GM20431 (cell line): ENCODE data around the gene ATPAF1.
"Not testable (repeated sequence)": the region's sequence is repeated elsewhere in the genome, so short reads cannot be mapped to it uniquely, and the experiment has no call there.

Experiments used
- in situ Hi-C: fragments of 300-500 bp; cut with MseI, MboI; formaldehyde crosslinking; loops from one replicate; pipeline ENCODE4 v1.15.0; 2020; ENCODE audit warnings: low sequenced_read_pairs; ENCODE audit not compliant: unreplicated experiment

Gene ATPAF1

DNA sequence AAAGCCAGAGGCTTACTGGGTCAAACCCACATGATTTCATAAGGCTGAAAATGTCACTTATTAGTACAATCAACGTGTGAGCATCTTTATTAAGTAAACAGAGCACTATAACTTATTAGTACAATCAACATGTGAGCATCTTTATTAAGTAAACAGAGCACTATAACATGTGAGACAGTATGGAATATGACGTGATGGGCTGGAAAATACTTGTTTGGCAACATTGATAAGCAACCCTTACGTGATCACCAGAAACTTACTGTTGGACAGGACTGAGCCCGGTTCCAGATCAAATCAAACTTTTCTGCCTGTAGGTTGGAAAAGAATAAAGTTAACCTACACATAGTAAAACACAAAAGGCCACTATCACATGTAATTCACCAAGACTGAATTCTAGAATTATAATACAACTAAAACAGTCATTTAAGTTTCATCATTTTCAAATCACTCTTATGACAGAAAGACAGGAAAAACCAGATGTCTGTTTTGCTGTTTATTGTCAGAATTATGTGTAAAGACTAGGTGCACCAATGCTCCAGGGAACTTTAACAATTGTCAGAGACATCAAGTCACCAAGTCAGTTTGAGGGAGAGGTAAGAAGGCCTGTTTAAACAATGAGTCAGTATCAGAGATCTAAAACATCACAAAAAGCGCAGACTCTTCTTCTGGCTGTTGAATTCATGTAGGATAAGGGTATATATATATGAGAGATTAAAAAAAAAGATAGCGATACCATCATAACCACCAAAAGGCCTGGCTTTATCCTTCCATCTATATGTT, 15.7 kb downstream of the ATPAF1 start:
- in situ Hi-C loops, result no loop called here

GRCh38 chr1:46651152-46651551, 17.0 kb downstream of the ATPAF1 start:
- in situ Hi-C loops, result not testable (repeated sequence)

DNA sequence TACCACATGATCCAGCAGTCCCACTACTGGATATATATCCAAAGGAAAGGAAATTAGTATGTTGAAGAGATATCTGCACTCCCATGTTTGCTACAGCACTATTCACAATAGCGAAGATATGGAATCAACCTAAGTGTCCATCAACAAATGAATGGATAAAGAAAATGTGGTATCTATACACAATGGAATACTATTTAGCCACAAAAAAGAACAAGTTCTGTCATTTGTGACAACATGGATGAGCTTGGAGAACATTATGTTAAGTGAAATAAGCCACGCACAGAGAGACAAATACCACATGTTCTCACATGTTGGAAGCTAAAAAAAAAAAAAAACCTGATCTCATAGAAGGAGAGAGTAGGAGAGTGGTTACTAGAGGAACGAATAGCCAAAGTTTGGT, 17.7 kb downstream of the ATPAF1 start:
- in situ Hi-C loops, result no loop called here

- in situ Hi-C loops, result no loop called here
Measured at GRCh38 chr1:46649764-46650163, 18.4 kb downstream of the ATPAF1 start.

DNA sequence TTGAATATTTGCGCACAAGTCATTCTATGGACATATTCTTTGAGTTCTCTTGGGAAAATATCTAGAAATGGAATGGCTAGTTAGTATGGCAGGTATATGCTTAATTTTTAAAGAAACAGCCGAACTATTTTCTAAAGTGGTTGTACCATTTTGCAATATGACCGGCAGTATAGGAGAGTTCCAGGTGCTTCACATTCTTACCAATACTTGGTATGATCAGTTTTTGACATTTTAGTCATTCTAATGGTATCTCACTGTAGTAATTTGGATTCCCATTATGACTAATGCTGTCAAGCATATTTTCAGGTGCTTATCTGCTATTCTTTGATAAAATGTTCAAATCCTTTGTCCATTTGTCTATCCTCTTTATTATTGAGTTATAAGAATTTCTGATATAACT, 20.6 kb downstream of the ATPAF1 start:
- in situ Hi-C loops, result no loop called here

- in situ Hi-C loops, result no loop called here
Measured at GRCh38 chr1:46646844-46647243, 21.3 kb downstream of the ATPAF1 start.

DNA sequence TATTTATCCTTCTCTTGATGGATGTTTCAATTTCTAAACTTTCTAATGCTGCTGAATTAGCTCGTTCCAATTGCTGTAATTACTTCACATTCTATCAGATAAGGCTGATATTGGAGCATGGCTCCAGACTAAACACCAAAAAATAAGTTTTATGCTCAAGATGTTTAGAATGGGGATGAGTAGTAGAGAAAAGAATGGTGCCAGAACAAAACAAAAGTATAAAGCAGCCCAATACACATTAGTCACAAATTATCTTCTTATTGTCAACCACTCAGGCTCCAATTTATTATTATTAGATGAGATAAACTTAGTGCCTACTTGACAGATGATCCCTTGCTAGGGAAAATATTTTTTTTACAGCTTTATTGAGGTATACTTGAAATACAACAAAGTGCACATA, 21.8 kb downstream of the ATPAF1 start:
- in situ Hi-C loops, result no loop called here

DNA sequence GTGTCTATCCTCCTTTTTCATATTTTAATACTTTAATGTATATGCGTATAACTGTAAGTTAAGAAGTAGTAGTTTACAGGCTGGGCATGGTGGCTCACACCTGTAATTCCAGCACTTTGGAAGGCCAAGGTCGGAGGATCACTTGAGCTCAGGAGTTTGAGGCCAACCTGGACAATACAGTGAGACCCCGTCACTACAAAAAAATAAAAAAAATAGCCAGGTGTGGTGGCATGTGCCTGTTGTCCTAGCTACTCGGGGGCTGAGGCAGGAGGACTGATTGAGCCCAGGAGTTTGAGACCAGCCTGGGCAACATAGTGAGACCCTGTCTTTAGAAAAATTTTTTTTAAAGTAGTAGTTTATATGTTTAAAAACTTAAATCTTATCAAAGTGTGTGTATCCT, 22.3 kb downstream of the ATPAF1 start:
- in situ Hi-C loops, result no loop called here

DNA sequence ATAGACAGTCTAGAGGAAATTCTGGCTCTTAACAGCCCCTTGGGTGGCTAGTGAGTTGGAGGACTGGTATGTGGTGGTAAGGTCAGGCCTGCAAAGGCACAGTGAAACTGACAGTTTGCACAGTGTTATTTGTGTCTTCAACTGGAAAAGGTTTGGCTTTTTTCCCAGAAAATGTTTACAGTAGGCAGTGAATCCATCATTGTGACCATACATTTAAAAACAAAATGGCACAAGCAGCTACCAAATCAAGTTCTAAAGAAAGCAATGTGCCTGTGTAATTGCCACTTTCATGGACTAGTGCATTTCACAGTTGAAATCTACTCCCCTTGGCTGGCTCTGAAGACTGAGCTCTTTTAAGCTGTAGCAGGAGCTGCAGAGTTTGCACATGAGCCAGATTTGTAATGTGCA, 24.8 kb downstream of the ATPAF1 start:
- in situ Hi-C loops, result no loop called here

DNA sequence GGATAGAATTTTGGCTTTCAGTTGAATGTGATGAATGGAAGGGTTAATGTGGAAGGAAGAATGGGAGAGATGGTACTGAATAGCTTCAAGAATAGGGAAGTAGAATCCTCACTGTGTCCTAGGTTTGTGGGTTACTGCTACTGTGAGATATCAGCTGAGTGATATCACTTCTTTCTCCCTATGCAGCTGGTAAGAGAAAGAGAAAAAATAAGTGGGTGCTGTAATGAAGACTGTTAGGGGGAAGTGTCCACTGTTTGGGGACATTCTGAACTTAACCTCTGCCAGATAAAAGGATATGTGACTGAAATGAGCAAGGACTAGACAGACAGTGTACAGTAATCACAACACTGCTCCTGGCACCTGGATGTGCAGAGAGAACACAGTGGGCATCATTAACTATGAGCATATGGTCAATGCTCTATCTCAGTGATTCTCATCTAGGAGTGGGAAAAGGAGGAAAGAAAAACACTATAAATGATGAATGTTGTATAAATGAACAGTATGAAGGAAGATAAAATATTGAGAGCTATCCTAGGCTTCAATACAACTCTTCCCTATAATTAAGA, 26.0 kb downstream of the ATPAF1 start:
- in situ Hi-C loops, result no loop called here

- in situ Hi-C loops, result no loop called here
Measured at GRCh38 chr1:46639547-46639946, 28.6 kb downstream of the ATPAF1 start.

GRCh38 chr1:46638921-46639320, 29.2 kb downstream of the ATPAF1 start:
- in situ Hi-C loops, result no loop called here

DNA sequence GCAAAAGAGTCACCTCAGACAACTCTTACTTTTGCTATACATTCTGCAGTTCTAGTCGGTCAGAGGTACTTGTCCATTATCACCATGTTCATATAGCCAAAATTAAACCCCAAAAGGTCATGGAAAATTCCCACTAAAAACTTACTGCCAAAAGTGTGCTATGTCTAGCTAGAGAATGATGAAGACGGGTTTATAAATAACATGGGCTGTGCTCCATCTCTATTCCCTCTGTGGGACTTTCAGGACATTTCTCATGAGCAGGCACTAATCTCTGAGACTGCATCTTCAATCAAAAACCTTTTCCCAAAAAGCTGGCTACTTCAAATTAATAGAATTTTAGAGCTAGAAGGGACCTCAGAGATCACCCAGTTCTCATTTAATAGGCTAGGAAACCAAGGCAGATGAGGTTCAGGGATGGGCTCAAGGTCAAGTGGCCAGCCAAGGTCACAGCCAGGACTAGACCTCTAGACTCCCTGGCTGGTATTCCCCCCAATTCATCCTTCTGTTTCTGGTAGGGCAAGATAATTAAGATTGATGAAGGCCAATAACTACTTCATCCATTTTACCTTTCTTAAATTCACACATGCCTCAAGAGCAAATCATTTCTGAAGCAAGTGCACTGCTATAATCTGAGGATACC, 30.6 kb downstream of the ATPAF1 start:
- in situ Hi-C loops, result no loop called here

DNA sequence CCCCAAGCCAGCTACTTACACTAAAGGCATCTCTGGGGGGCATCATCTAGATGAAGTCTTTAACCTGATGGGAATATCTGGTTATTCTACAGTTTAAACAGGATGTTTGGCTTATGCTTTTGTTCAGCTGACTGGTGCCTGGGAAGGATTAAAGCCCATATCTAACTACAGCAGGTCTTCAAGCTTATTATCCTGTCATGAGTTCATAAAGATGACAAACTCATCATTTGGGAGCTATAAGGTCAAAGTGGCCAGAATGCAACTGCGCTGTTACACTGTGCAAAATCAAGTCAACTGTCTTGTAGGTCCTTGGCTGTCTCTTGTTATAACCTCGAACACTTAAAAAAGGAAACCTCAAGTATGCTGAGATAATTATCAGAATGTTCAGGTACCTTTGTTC, 33.0 kb downstream of the ATPAF1 start:
- in situ Hi-C loops, result no loop called here

- in situ Hi-C loops, result no loop called here
Measured at GRCh38 chr1:46630719-46631118, 37.4 kb downstream of the ATPAF1 start.

GRCh38 chr1:46623743-46624644, 44.2 kb downstream of the ATPAF1 start:
- in situ Hi-C loops, result no loop called here

GRCh38 chr1:46622344-46622743, 45.8 kb downstream of the ATPAF1 start:
- in situ Hi-C loops, result no loop called here

DNA sequence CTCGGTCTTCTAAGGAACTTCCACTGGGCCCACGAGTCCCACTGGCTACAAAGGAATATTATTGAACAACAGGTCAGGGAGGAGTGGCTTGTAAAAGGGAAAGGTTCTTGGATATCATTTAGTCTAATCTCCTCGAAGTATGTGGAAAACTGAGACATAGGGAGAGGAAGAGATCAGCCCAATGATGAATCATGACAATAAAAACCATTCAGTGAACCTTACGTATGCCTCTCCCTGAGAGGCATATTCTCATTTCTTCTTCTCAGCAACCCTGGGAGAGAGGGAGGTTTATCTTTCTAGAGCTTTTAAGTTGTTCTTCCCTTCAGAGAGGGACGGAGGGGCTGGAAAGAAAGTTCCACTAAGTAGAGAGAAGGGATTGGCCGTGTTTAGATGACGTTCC, 46.2 kb downstream of the ATPAF1 start:
- in situ Hi-C loops, result no loop called here

DNA sequence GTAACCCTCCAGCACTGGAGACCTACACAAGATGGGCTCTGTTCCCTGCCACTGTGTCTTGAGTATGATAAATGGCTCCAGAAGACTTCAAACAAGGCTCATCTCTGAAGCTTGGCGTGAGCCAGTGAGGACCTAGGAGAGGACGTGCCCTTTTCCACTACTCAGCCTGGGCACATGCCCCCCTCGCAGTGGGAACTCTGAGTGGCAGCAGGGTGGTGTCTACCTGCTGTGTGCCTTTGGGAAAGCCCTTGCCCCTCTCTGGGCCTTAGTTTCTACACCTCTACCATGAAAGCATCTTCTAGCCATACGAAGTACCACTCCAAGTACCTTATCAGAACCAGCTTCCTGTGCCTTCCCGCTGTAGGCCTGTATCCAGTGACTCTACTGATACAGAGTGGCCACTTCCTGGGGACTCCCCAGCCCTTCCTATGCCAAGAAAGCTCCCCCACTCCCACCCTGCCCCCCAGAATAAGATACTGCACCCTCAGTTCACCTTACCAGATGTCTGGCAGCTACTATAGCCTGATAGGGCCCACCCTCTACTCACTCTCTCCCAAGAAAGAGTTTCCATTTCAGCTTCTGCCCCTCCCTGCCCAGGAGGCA, 48.4 kb downstream of the ATPAF1 start:
- in situ Hi-C loops, result no loop called here

DNA sequence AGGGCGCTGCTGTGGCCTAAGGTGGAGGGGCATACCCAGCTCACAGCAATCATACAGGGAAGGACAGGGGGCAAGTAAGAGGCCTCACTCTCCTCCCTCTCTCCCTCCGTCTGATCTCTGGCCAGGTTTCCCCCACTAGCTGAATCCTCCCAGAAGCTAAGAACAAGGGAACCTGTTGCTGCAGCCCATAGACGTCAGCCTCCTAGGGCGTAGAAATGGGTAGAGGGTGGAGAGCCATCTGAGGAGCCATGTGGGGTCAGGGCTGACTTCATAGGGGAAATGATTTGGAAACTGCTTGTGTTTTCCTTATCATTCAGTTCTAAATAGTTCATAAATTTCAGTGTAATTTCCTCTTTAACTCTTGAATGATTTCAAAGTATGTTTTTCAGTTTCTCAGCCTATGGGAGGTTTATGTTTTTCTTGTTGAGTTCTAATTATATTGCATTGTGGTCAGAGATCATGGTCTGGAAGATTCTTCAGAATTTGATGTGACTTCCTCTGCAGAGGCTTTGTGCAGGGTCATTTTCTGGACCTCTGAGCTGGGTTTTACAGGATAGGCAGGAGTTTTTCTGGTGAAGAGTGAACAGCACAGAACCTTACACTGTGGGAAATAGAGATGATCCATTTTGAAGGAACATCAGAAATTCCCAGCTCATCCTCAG, 49.3 kb downstream of the ATPAF1 start:
- in situ Hi-C loops, result no loop called here
